Neural progenitor cell (in vitro differentiated cells): ENCODE data around the gene KRTAP4-4. TPM values are rescaled to one million over a fixed set of nuclear protein-coding genes. Genes with fewer than 3 reads are reported as not detected.

ENCODE experiments used
- DNase-seq: peaks from one replicate; pipeline ENCODE4 v3.0.0-alpha.2; 2016; ENCODE audit warnings: low spot score
- H2AFZ ChIP-seq: fragments of 200-600 bp; sonication (generic); replicated peaks from 2 replicates; pipeline ENCODE4 v1.6.1; 2016; ENCODE audit warnings: antibody characterized with exemption
- H3F3A ChIP-seq: fragments of 200-600 bp; sonication (generic); 2 replicates; pipeline ENCODE4 v1.6.1; 2016; ENCODE audit warnings: antibody characterized with exemption, low read depth
- H3K27ac ChIP-seq: fragments of 200-600 bp; sonication (generic); 2 replicates; pipeline ENCODE4 v1.5.1; 2016; ENCODE audit warnings: mild to moderate bottlenecking
- H3K27me3 ChIP-seq: fragments of 200-600 bp; sonication (generic); 2 replicates; pipeline ENCODE4 v1.6.1; 2016; ENCODE audit warnings: mild to moderate bottlenecking, moderate library complexity
- H3K36me3 ChIP-seq: fragments of 200-600 bp; sonication (generic); 2 replicates; pipeline ENCODE4 v1.5.1; 2016
- H3K4me1 ChIP-seq: fragments of 200-600 bp; sonication (generic); 2 replicates; pipeline ENCODE4 v1.6.1; 2016; ENCODE audit warnings: mixed run types
- H3K4me2 ChIP-seq: fragments of 200-600 bp; sonication (generic); 2 replicates; pipeline ENCODE4 v1.6.1; 2016
- H3K4me3 ChIP-seq: fragments of 200-600 bp; sonication (generic); 2 replicates; pipeline ENCODE4 v1.5.1; 2016
- H3K79me2 ChIP-seq: fragments of 200-600 bp; sonication (generic); 2 replicates; pipeline ENCODE4 v1.6.1; 2016; ENCODE audit warnings: low read depth
- H3K9ac ChIP-seq: fragments of 200-600 bp; sonication (generic); 2 replicates; pipeline ENCODE4 v1.6.1; 2016
- H3K9me3 ChIP-seq: fragments of 200-600 bp; sonication (generic); 2 replicates; pipeline ENCODE4 v1.5.1; 2016; ENCODE audit warnings: low read depth
- H4K20me1 ChIP-seq: fragments of 200-600 bp; sonication (generic); 2 replicates; pipeline ENCODE4 v1.6.1; 2016; ENCODE audit warnings: low read depth
- H3K27ac Mint-ChIP-seq: 3 replicates; pipeline ENCODE4 v1.8.0; 2021; ENCODE audit warnings: mixed read lengths
- H3K27me3 Mint-ChIP-seq: 2 replicates; pipeline ENCODE4 v1.8.0; 2022; ENCODE audit warnings: low read depth, mild to moderate bottlenecking, inconsistent platforms, moderate library complexity, mixed read lengths; ENCODE audit not compliant: insufficient read depth
- H3K36me3 Mint-ChIP-seq: 3 replicates; pipeline ENCODE4 v1.8.0; 2021; ENCODE audit warnings: mixed read lengths
- H3K4me1 Mint-ChIP-seq: 3 replicates; pipeline ENCODE4 v1.8.0; 2021; ENCODE audit warnings: mixed read lengths
- H3K4me3 Mint-ChIP-seq: 3 replicates; pipeline ENCODE4 v1.8.0; 2021; ENCODE audit warnings: mild to moderate bottlenecking, moderate library complexity, mixed read lengths
- H3K9me3 Mint-ChIP-seq: 3 replicates; pipeline ENCODE4 v1.8.0; 2020; ENCODE audit warnings: mixed read lengths
- EZH2 ChIP-seq: fragments of 200-600 bp; sonication (generic); IDR thresholded peaks from 2 replicates; pipeline ENCODE4 v1.6.1; 2017; ENCODE audit warnings: antibody characterized with exemption, mild to moderate bottlenecking, moderate library complexity
- EZH2phosphoT487 ChIP-seq: fragments of 200-600 bp; sonication (generic); IDR thresholded peaks from 2 replicates; pipeline ENCODE4 v1.6.1; 2017; ENCODE audit warnings: antibody characterized with exemption
- total RNA-seq: library from RNA; depleted of rRNA; stranded (reverse); fragments of >200 nt; gene quantifications from 2 replicates; pipeline ENCODE4 v1.2.3, GENCODE V29; 2015; ENCODE audit warnings: low replicate concordance
- TF ChIP-seq, protein P1 (sequence below): fragments of 200-600 bp; sonication (generic); IDR thresholded peaks from 2 replicates; pipeline ENCODE4 v1.5.1; 2017; ENCODE audit warnings: antibody characterized with exemption, mild to moderate bottlenecking

The KRTAP4-4 gene
- total RNA-seq, 1 donor from 2014 or later = not detected

DNA sequence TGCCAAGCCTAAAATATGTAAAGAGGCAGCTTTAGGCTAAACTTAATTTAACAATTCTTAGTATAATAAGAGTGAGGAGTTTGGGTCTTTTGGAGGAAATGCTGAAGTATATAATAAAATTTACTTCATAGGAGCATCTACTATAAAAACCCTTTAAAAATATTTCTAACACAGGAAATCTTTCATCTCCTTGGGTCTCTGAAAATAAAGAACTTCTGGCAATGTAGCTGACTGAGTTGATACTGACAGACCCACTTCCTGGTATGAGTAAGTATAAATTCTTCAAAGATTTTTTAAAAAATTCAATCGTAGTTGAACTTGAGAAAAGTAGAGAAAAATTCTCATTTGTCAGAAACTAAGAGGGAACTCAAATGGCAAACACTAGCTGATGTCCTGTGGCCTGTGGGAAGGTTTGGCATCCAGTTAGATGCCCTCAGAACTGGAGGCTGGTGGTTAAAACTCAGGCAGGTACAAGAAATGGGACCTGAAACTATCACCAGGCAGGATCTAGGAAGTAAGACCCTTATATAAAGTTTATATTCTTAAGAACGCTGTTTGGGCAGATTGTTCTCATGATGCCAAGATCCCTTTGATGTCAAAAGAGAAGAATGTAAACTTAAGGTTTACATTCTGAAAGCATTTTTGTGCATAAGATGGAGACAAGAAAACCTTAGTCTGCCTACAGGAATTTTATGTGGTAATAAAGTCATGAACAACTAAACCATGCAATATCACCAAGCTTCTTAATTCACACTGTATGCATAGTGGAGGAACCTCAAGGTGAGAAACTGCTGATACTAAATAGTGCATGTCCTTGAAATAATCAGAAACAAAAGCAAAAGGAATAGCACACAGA is 26.4 kb downstream of the KRTAP4-4 start:
- TF ChIP-seq EZH2 (no peak), EZH2phosphoT487 (no peak)
- TF ChIP-seq, protein P1, sequence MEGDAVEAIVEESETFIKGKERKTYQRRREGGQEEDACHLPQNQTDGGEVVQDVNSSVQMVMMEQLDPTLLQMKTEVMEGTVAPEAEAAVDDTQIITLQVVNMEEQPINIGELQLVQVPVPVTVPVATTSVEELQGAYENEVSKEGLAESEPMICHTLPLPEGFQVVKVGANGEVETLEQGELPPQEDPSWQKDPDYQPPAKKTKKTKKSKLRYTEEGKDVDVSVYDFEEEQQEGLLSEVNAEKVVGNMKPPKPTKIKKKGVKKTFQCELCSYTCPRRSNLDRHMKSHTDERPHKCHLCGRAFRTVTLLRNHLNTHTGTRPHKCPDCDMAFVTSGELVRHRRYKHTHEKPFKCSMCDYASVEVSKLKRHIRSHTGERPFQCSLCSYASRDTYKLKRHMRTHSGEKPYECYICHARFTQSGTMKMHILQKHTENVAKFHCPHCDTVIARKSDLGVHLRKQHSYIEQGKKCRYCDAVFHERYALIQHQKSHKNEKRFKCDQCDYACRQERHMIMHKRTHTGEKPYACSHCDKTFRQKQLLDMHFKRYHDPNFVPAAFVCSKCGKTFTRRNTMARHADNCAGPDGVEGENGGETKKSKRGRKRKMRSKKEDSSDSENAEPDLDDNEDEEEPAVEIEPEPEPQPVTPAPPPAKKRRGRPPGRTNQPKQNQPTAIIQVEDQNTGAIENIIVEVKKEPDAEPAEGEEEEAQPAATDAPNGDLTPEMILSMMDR = no peak
- H3F3A ChIP-seq = no peaks in the 10 kb centered on the region
- H3K9me3 ChIP-seq = peaks cover 5% of the 10 kb centered on the region
- DNase-seq = no peak
- no peaks in the 10 kb centered on the region for H3K4me1 ChIP-seq
- H3K4me2 ChIP-seq = no peak overlapping the region
- Mint-ChIP-seq H3K4me3 (no peak overlapping the region), H3K27ac (no peak overlapping the region), H3K27me3 (no peaks in the 10 kb centered on the region), H3K9me3 (peaks cover 2% of the 10 kb centered on the region), H3K4me1 (no peaks in the 10 kb centered on the region), H3K36me3 (no peaks in the 10 kb centered on the region)
- H3K79me2 ChIP-seq = no peaks in the 10 kb centered on the region
- H3K36me3 ChIP-seq = no peaks in the 10 kb centered on the region
- H2AFZ ChIP-seq = peak overlapping the region; percentile 6
- no peak overlapping the region for H3K27ac ChIP-seq
- no peak overlapping the region for H3K4me3 ChIP-seq
- no peaks in the 10 kb centered on the region for H3K27me3 ChIP-seq
- H3K9ac ChIP-seq = no peak overlapping the region
- H4K20me1 ChIP-seq = no peaks in the 10 kb centered on the region

DNA sequence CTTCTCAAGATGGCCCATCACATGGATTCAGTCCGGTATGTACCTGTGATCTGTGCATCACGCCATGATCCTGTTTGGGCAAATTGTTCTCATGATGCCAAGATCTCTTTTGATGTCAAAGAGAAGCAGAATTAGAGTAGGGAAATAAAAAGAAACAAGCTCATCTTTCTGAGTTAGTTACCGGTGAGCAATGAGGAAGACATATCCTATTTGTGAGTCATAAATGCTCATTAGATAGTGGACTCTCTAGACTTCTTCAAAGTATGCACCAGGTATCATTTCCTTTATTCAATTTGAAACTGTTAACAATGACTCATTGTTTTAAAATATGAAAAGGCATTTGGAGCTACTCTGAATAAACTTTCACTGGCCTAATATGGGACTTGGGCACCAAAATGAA is 28.6 kb downstream of the KRTAP4-4 start:
- no peak for DNase-seq
- H3K27me3 Mint-ChIP-seq = no peaks in the 10 kb centered on the region
- Histone ChIP-seq H4K20me1 (no peaks in the 10 kb centered on the region), H3F3A (no peaks in the 10 kb centered on the region), H3K4me2 (no peak overlapping the region), H3K4me3 (no peak overlapping the region), H3K9me3 (peaks cover 2% of the 10 kb centered on the region), H3K79me2 (no peaks in the 10 kb centered on the region), H3K27ac (no peak overlapping the region), H3K36me3 (no peaks in the 10 kb centered on the region), H3K27me3 (no peaks in the 10 kb centered on the region), H3K4me1 (no peaks in the 10 kb centered on the region), H3K9ac (no peak overlapping the region), H2AFZ (no peak overlapping the region)
- TF ChIP-seq EZH2 = no peak
- TF ChIP-seq EZH2phosphoT487 = no peak
- TF ChIP-seq, protein P1 = no peak
- no peaks in the 10 kb centered on the region for H3K36me3 Mint-ChIP-seq
- no peaks in the 10 kb centered on the region for H3K4me1 Mint-ChIP-seq
- no peak overlapping the region for H3K27ac Mint-ChIP-seq
- no peak overlapping the region for H3K4me3 Mint-ChIP-seq
- no peaks in the 10 kb centered on the region for H3K9me3 Mint-ChIP-seq

GRCh38 chr17:41127371-41127770 is 33.2 kb downstream of the KRTAP4-4 start:
- H3F3A ChIP-seq = no peaks in the 10 kb centered on the region

More at GRCh38 chr17:41127371-41127770, 33.2 kb downstream of the KRTAP4-4 start:
- DNase-seq = no peak
- Histone ChIP-seq H3K27me3 (no peaks in the 10 kb centered on the region), H3K9ac (no peak overlapping the region), H3K79me2 (no peaks in the 10 kb centered on the region), H3K27ac (no peak overlapping the region), H3K4me2 (no peak overlapping the region), H3K36me3 (no peaks in the 10 kb centered on the region), H3K4me3 (no peak overlapping the region), H3K9me3 (no peaks in the 10 kb centered on the region), H4K20me1 (no peaks in the 10 kb centered on the region), H3K4me1 (no peaks in the 10 kb centered on the region), H2AFZ (no peak overlapping the region)
- no peak for TF ChIP-seq EZH2
- no peak for TF ChIP-seq EZH2phosphoT487
- TF ChIP-seq, protein P1 = no peak
- H3K27ac Mint-ChIP-seq = no peak overlapping the region
- H3K4me1 Mint-ChIP-seq = peaks cover 5% of the 10 kb centered on the region
- H3K36me3 Mint-ChIP-seq = no peaks in the 10 kb centered on the region
- no peaks in the 10 kb centered on the region for H3K9me3 Mint-ChIP-seq
- H3K27me3 Mint-ChIP-seq = peaks cover 2% of the 10 kb centered on the region
- H3K4me3 Mint-ChIP-seq = no peak overlapping the region
